Endothelial cell of umbilical vein (primary cell): ENCODE results near the gene AMFR. TPM values are rescaled to one million over a fixed set of nuclear protein-coding genes. Genes with fewer than 3 reads are reported as not detected.

Experiments used
- BruUV-seq: library from RNA; stranded (reverse); fragments of 400-500 nt; replicated peaks from 2 replicates; lab custom pipeline; 2021; lab: Mats Ljungman, UMichigan
- CTCF ChIA-PET: fragments of 300-600, 350-600 bp; sonication (Branson Sonifier 250); formaldehyde crosslinking; loops from one replicate; lab custom pipeline; 2021; ENCODE audit warnings: antibody characterized with exemption, inconsistent platforms; lab: Charles Lee
- POLR2A ChIA-PET: fragments of 300-600, 350-600 bp; sonication (Branson Sonifier 250); formaldehyde crosslinking; loops from one replicate; lab custom pipeline; 2021; ENCODE audit warnings: antibody characterized with exemption, inconsistent platforms; lab: Charles Lee
- DNase-seq: peaks from one replicate; pipeline ENCODE4 v3.0.0-alpha.2; 2011; ENCODE audit warnings: low read depth, low spot score
- FAIRE-seq: peaks from 2 replicates; lab custom pipeline; 2011; peaks lifted over from hg19 to GRCh38; lab: Jason Lieb, UNC
- H2AFZ ChIP-seq: 2 replicates; pipeline ENCODE4 v1.6.0; 2012; ENCODE audit warnings: low read depth, low read length, control low read depth, inconsistent platforms
- H3K27ac ChIP-seq: 2 replicates; pipeline ENCODE4 v1.5.1; 2011; ENCODE audit warnings: low read depth, mild to moderate bottlenecking, control low read depth, low read length, moderate library complexity; ENCODE audit not compliant: insufficient read depth
- H3K27me3 ChIP-seq, 2 experiments: 2 replicates each; pipeline versions ENCODE4 v1.6.0 to v1.6.1; 2011; ENCODE audit warnings: low read length in 2 of 2, mixed read lengths in 1 of 2; ENCODE audit not compliant: control insufficient read depth in 2 of 2, insufficient read depth in 2 of 2
- H3K36me3 ChIP-seq, 2 experiments: 2 replicates in 1 of 2; 3 replicates in 1 of 2; pipeline ENCODE4 v1.5.1; 2011; ENCODE audit warnings: low read length in 2 of 2, mild to moderate bottlenecking in 1 of 2, moderate library complexity in 1 of 2; ENCODE audit not compliant: control insufficient read depth in 2 of 2, insufficient read depth in 2 of 2; ENCODE audit errors: extremely low read depth in 1 of 2
- H3K4me1 ChIP-seq: 3 replicates; pipeline ENCODE4 v1.5.1; 2011; ENCODE audit warnings: mild to moderate bottlenecking, low read length; ENCODE audit not compliant: control insufficient read depth, insufficient read depth; ENCODE audit errors: extremely low read depth
- H3K4me2 ChIP-seq: 2 replicates; pipeline ENCODE4 v1.6.1; 2011; ENCODE audit warnings: low read length, control low read depth, mixed read lengths; ENCODE audit not compliant: insufficient read depth
- H3K4me3 ChIP-seq, 3 experiments: fragments of 200-600 bp in 1 of 3; sonication (generic), shearing (Covaris generic) in 1 of 3; replicated peaks in 1 of 3; 2 replicates each; pipeline ENCODE4 v1.5.1; 2011 to 2016; ENCODE audit warnings: control low read depth in 3 of 3, low read length in 3 of 3, mild to moderate bottlenecking in 2 of 3, inconsistent platforms in 1 of 3, low read depth in 1 of 3, moderate library complexity in 1 of 3; ENCODE audit not compliant: insufficient read depth in 1 of 3
- H3K79me2 ChIP-seq: 2 replicates; pipeline ENCODE4 v1.6.0; 2012; ENCODE audit warnings: low read length, inconsistent platforms; ENCODE audit not compliant: control insufficient read depth, insufficient read depth
- H3K9ac ChIP-seq: replicated peaks from 2 replicates; pipeline ENCODE3; 2011; ENCODE audit warnings: low read length, control low read depth; ENCODE audit not compliant: insufficient read depth; ENCODE audit errors: extremely low read depth
- H3K9me1 ChIP-seq: replicated peaks from 3 replicates; pipeline ENCODE4 v1.6.0; 2011; ENCODE audit warnings: mild to moderate bottlenecking, low read length; ENCODE audit not compliant: control insufficient read depth, insufficient read depth; ENCODE audit errors: extremely low read depth
- H3K9me3 ChIP-seq: replicated peaks from 2 replicates; pipeline ENCODE4 v1.5.1; 2012; ENCODE audit warnings: low read length, inconsistent platforms; ENCODE audit not compliant: control insufficient read depth, insufficient read depth
- H4K20me1 ChIP-seq: replicated peaks from 2 replicates; pipeline ENCODE3; 2011; ENCODE audit warnings: mild to moderate bottlenecking, low read length; ENCODE audit not compliant: control insufficient read depth, insufficient read depth; ENCODE audit errors: extremely low read depth
- CTCF ChIP-seq, 2 donors: IDR thresholded peaks; 1 replicate in 1 of 2; 2 replicates in 1 of 2; pipeline ENCODE4 v1.5.1; 2011; ENCODE audit warnings: low read length in 2 of 2, mild to moderate bottlenecking in 2 of 2, moderate library complexity in 2 of 2, control low read depth in 1 of 2, inconsistent platforms in 1 of 2, low read depth in 1 of 2; ENCODE audit not compliant: insufficient read depth in 1 of 2; ENCODE audit errors: extremely low read depth in 1 of 2
- EZH2 ChIP-seq: IDR thresholded peaks from 2 replicates; pipeline ENCODE4 v1.6.1; 2012; ENCODE audit warnings: borderline replicate concordance, low read depth, mild to moderate bottlenecking, moderate library complexity, low read length, inconsistent platforms; ENCODE audit not compliant: severe bottlenecking
- FOS ChIP-seq: IDR thresholded peaks from 2 replicates; pipeline ENCODE4 v1.6.1; 2011; ENCODE audit warnings: mild to moderate bottlenecking, low read length, moderate library complexity, borderline replicate concordance; ENCODE audit not compliant: insufficient read depth
- GATA2 ChIP-seq: IDR thresholded peaks from 2 replicates; pipeline ENCODE4 v1.7.0; 2011; ENCODE audit warnings: low read depth, mild to moderate bottlenecking, moderate library complexity, mixed read lengths, low read length; ENCODE audit not compliant: insufficient read length, insufficient read depth
- MYC ChIP-seq: IDR thresholded peaks from one replicate; pipeline ENCODE4 v1.6.1; 2011; ENCODE audit warnings: mild to moderate bottlenecking, low read depth, low read length
- POLR2A ChIP-seq: IDR thresholded peaks from 2 replicates; pipeline ENCODE4 v1.6.1; 2012; ENCODE audit warnings: low read depth, mild to moderate bottlenecking, control low read depth, low read length
- dilution Hi-C: fragments of 300-500 bp; cut with MboI; formaldehyde crosslinking; loops from one replicate; pipeline ENCODE4 v1.15.0; 2019; ENCODE audit warnings: low sequenced_read_pairs; ENCODE audit not compliant: extremely low pct_ligation_motif_present
- intact Hi-C: fragments of 100-400 bp; cut with micrococcal nuclease; formaldehyde crosslinking; loops from one replicate; pipeline ENCODE4 v1.10.0; 2022
- polyA plus RNA-seq, 4 experiments: library from polyadenylated mRNA; depleted of rRNA in 3 of 4; stranded (reverse) in 3 of 4; unstranded in 1 of 4; fragments of >200 nt; gene quantifications; 2 replicates each; pipeline versions ENCODE4 v1.2.1 to v1.2.3, GENCODE V29; 2011 to 2012; ENCODE audit warnings: missing spikeins in 1 of 4
- total RNA-seq: library from RNA; stranded (reverse); gene quantifications from 2 replicates; pipeline ENCODE4 v1.2.3, GENCODE V29; 2021

The AMFR gene
- total and polyA plus RNA-seq, 2 donors (not counting 3 experiments of a cell fraction or from before 2014, with no cell fraction given) = 66.5 to 71.7 TPM

GRCh38 chr16:56352351-56353053 is 72.8 kb downstream of the AMFR start:
- H3K4me1 ChIP-seq = peaks cover 12% of the 10 kb centered on the region
- ChIA-PET POLR2A (no interaction called here), CTCF (interaction anchor here (1.1 kb wide), 1 partner anchor 34 kb away, joined by 3 read pairs; no protein-coding TSS in a partner anchor)
- FAIRE-seq = no peak
- no peaks in the 10 kb centered on the region for H3K36me3 ChIP-seq
- intact Hi-C loops (no loop called here), dilution Hi-C loops (no loop called here)
- TF ChIP-seq POLR2A = no peak
- TF ChIP-seq GATA2 = no peak
- TF ChIP-seq CTCF (IDR thresholded peaks at IDR 0.05; ENCODE audit: extremely low read depth in 1 of 2, insufficient read depth in 1 of 2, low read depth in 1 of 2, low read length in 2 of 2) = no peak
- TF ChIP-seq MYC = no peak
- no peak for TF ChIP-seq FOS
- no peak for TF ChIP-seq EZH2
- H3K27me3 ChIP-seq = peaks cover 0 to 3% of the 10 kb centered on the region in 2 experiments
- no peaks in the 10 kb centered on the region for H3K9me3 ChIP-seq
- H3K4me3 ChIP-seq = no peak overlapping the region
- BruUV-seq = no TSS peak
- H2AFZ ChIP-seq = no peak overlapping the region
- H3K9me1 ChIP-seq = no peaks in the 10 kb centered on the region
- H3K4me2 ChIP-seq = no peak overlapping the region
- H3K9ac ChIP-seq = no peak overlapping the region
- no peak overlapping the region for H3K27ac ChIP-seq
- H3K79me2 ChIP-seq = no peaks in the 10 kb centered on the region
- no peaks in the 10 kb centered on the region for H4K20me1 ChIP-seq
- DNase-seq = no peak
